ENCODE measurements around the gene ZNF343. TPM values are rescaled to one million over a fixed set of nuclear protein-coding genes. Genes with fewer than 3 reads are reported as not detected.

Gene ZNF343
- total RNA-seq, 1 donor from 2014 or later: 17.5 TPM

Other genes with a start within 250 kb of the ZNF343 start
- not detected in 2 replicates for gene TGM3, start 212.9 kb downstream of the ZNF343 start, total RNA-seq
- not detected in 2 replicates for gene TGM6, start 128.0 kb downstream of the ZNF343 start, total RNA-seq
- gene SNRPB, start 38.1 kb downstream of the ZNF343 start, total RNA-seq: 92.1 and 377 TPM in 2 replicates
- gene TMC2, start 27.7 kb upstream of the ZNF343 start, total RNA-seq: not detected in 2 replicates
- 110 and 169 TPM in 2 replicates for gene NOP56, start 143.7 kb upstream of the ZNF343 start, total RNA-seq
- 72.9 and 104 TPM in 2 replicates for gene IDH3B, start 155.3 kb upstream of the ZNF343 start, total RNA-seq
- 2.6 and 5.1 TPM in 2 replicates for gene EBF4, start 183.9 kb upstream of the ZNF343 start, total RNA-seq

Data from renal cortical epithelial cell (primary cell).